Mononuclear cell (primary cell): Measurements from ENCODE around the gene IGF2BP1. TPM values are rescaled to one million over a fixed set of nuclear protein-coding genes. Genes with fewer than 3 reads are reported as not detected.
"Not testable (repeated sequence)": the region's sequence is repeated elsewhere in the genome, so short reads cannot be mapped to it uniquely, and the experiment has no call there.

Experiments
- H3K27me3 ChIP-seq: 2 replicates; pipeline ENCODE4 v1.6.0; 2011; ENCODE audit warnings: low read length, control low read depth; ENCODE audit not compliant: insufficient read depth
- H3K4me1 ChIP-seq: 2 replicates; pipeline ENCODE4 v1.5.1; 2011; ENCODE audit warnings: mild to moderate bottlenecking, low read length, control low read depth; ENCODE audit not compliant: insufficient read depth
- H3K4me3 ChIP-seq: 2 replicates; pipeline ENCODE4 v1.5.1; 2011; ENCODE audit warnings: mild to moderate bottlenecking, low read length, moderate library complexity
- H3K9me3 ChIP-seq: 2 replicates; pipeline ENCODE4 v1.5.1; 2011; ENCODE audit warnings: low read depth, mild to moderate bottlenecking, control low read depth, low read length
- total RNA-seq: library from RNA; depleted of rRNA; stranded (reverse); fragments of >200 nt; gene quantifications from one replicate; pipeline ENCODE4 v1.2.3, GENCODE V29; 2012

Gene IGF2BP1
- total RNA-seq, 1 donor, result under 0.01 TPM

GRCh38 chr17:49003557-49004511 lies 6.6 kb downstream of the IGF2BP1 start:
- Histone ChIP-seq H3K4me1 (no peaks in the 10 kb centered on the region), H3K9me3 (no peaks in the 10 kb centered on the region), H3K4me3 (no peak overlapping the region), H3K27me3 (peaks cover 94% of the 10 kb centered on the region)

DNA sequence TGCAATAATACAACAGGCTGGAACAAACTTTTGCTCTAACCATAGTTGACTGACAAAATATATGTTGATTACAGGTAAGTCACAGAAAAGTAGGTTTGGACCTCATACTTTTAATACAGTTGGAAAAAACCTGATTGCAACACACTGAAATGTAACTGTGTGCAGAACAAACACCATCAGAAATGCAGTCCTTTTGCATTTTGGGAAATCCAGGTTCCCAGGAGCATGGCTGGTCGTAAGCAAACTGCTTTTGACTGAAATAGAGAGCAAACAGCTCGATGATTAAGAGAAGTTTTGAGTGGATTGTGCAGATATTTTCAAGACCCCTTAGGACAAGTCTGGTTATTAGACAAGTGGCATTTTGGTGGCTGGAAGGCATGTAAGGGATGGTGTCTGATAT lies 8.0 kb downstream of the IGF2BP1 start:
- H3K4me3 ChIP-seq, result no peak overlapping the region
- no peaks in the 10 kb centered on the region for H3K4me1 ChIP-seq
- H3K27me3 ChIP-seq, result peaks cover 81% of the 10 kb centered on the region
- no peaks in the 10 kb centered on the region for H3K9me3 ChIP-seq

DNA sequence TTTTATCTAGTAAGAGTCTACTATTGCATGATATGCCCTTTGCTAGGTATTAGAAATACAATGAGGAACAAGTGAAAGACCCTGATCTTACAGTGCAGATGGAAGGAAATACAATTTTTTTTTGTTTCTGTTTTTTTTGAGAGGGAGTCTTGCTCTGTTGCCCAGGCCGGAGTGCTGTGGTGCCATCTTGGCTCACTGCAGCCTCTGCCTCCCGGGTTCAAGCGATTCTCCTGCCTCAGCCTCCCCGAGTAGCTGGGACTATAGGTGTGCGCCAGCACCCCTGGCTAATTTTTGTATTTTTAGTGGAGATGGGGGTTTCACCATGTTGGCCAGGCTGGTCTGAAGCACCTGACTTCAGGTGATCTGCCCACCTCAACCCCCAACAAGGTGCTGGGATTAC lies 11.7 kb downstream of the IGF2BP1 start:
- H3K4me1 ChIP-seq, H3K4me3 ChIP-seq, H3K9me3 ChIP-seq: not testable (repeated sequence)
- H3K27me3 ChIP-seq, result peaks cover 59% of the 10 kb centered on the region

GRCh38 chr17:49012769-49013255 lies 15.6 kb downstream of the IGF2BP1 start:
- Histone ChIP-seq H3K4me3 (no peak overlapping the region), H3K27me3 (peaks cover 27% of the 10 kb centered on the region), H3K9me3 (no peaks in the 10 kb centered on the region), H3K4me1 (no peaks in the 10 kb centered on the region)

- Histone ChIP-seq H3K4me1 (no peaks in the 10 kb centered on the region), H3K4me3 (no peak overlapping the region), H3K9me3 (no peaks in the 10 kb centered on the region), H3K27me3 (peaks cover 27% of the 10 kb centered on the region)
These were observed 16.4 kb downstream of the IGF2BP1 start for GRCh38 chr17:49013311-49014213.

DNA sequence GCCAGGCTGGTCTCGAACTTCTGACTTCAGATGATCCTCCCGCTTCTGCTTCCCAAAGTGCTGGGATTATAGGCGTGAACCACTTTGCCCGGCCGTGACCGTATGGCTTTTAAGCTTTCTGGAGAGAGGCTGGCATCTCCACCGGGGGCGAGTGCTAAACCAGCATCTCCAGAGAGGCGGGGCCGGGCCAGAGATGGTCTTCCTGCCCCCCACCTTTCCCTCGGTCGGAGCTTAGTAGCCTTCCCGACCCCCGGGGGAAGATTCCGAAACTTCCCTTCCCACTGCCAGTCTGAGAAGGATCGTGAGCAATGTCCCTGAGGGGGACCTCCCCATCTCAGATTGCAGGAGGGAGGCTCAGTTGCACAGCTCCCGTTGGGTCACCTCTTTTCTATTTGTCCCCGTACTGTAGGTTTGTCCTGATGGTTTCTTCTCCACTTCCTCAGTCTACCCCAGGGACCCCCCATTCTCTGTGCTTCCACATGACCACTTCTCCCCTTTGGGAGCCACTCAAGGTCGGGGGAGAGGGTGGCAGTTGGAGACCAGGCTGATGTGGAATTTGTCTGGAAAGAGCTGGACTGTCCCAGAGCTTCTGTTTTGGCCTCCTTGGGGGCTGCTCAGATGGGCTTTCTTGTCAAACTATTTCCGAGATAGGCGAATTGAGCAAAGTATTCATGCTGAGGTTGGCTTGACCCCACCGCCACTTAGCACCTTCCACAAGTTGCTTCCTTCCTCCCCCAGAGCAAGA lies 18.2 kb downstream of the IGF2BP1 start:
- H3K9me3 ChIP-seq, result no peaks in the 10 kb centered on the region
- H3K4me3 ChIP-seq, result no peak overlapping the region
- peaks cover 24% of the 10 kb centered on the region for H3K27me3 ChIP-seq
- no peaks in the 10 kb centered on the region for H3K4me1 ChIP-seq

GRCh38 chr17:49015924-49016774 lies 19.0 kb downstream of the IGF2BP1 start:
- Histone ChIP-seq H3K4me3 (no peak overlapping the region), H3K27me3 (peaks cover 23% of the 10 kb centered on the region), H3K4me1 (no peaks in the 10 kb centered on the region), H3K9me3 (no peaks in the 10 kb centered on the region)

GRCh38 chr17:49016775-49017463 lies 19.7 kb downstream of the IGF2BP1 start:
- peaks cover 20% of the 10 kb centered on the region for H3K27me3 ChIP-seq
- no peaks in the 10 kb centered on the region for H3K9me3 ChIP-seq
- H3K4me1 ChIP-seq, result no peaks in the 10 kb centered on the region
- no peak overlapping the region for H3K4me3 ChIP-seq

DNA sequence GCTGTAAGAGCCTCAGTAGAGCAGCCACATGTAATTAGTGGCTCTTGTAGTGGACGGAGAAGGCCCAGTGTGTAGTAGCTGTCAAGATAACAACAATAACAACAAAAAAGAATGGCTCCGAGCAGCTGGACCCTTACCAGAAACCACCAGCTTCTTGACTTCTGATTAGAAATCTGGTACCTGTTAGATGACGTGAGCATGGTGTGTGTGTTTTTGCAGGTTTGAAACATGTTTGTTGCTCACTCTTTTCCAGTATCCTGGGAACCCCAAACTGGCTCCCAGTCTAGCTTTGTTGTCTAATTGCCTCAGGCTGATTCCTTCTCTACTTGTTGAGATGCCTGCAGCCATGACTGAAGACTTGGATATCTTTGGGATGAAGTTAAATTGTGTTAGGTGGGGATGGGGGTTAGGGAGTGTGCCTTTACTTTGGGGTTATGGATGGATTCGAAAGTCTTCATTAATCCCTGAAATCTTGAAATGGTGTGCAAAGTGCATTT lies 21.0 kb downstream of the IGF2BP1 start:
- H3K9me3 ChIP-seq, result no peaks in the 10 kb centered on the region
- peaks cover 10% of the 10 kb centered on the region for H3K27me3 ChIP-seq
- H3K4me3 ChIP-seq, result no peak overlapping the region
- no peaks in the 10 kb centered on the region for H3K4me1 ChIP-seq

GRCh38 chr17:49018748-49019147 lies 21.6 kb downstream of the IGF2BP1 start:
- Histone ChIP-seq H3K27me3 (peaks cover 10% of the 10 kb centered on the region), H3K4me1 (no peaks in the 10 kb centered on the region), H3K4me3 (no peak overlapping the region), H3K9me3 (no peaks in the 10 kb centered on the region)

DNA sequence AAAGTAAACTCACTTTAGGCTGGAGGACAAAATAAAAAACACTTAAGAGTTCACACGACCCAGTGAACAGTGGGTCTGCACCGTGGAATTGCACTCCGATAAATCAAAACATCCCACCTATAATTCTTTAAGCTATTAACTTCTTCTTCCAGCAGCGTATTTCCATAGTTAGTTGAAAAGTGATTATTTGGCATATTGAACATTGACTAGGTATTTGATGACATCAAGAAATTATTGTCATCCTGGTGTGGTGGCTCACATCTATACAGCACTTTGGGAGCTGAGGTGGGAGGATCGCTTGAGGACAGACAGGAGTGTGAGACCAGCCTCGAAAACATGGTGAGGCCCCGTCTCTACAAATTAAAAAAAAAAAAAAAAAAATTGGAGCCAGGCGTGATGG lies 23.4 kb downstream of the IGF2BP1 start:
- H3K4me3 ChIP-seq, result no peak overlapping the region
- H3K27me3 ChIP-seq, result peaks cover 4% of the 10 kb centered on the region
- H3K4me1 ChIP-seq, result no peaks in the 10 kb centered on the region
- no peaks in the 10 kb centered on the region for H3K9me3 ChIP-seq

GRCh38 chr17:49021095-49021767 lies 24.0 kb downstream of the IGF2BP1 start:
- no peaks in the 10 kb centered on the region for H3K9me3 ChIP-seq
- H3K4me3 ChIP-seq, result no peak overlapping the region
- H3K4me1 ChIP-seq, result no peaks in the 10 kb centered on the region
- H3K27me3 ChIP-seq, result peaks cover 4% of the 10 kb centered on the region

- Histone ChIP-seq H3K4me3 (no peak overlapping the region), H3K9me3 (no peaks in the 10 kb centered on the region), H3K27me3 (peaks cover 4% of the 10 kb centered on the region), H3K4me1 (no peaks in the 10 kb centered on the region)
These were observed 24.6 kb downstream of the IGF2BP1 start for GRCh38 chr17:49021768-49022103.
